Breast epithelium (tissue), 4 donors: ENCODE data around the gene RRM2. TPM values are rescaled to one million over a fixed set of nuclear protein-coding genes. Genes with fewer than 3 reads are reported as not detected.
"Not testable (repeated sequence)": the region's sequence is repeated elsewhere in the genome, so short reads cannot be mapped to it uniquely, and the experiment has no call there.

Source experiments
- DNase-seq, 2 donors: peaks; one replicate each; pipeline ENCODE4 v3.0.0-alpha.2; 2019; ENCODE audit warnings: low spot score in 2 of 2
- H3K27ac ChIP-seq, 2 donors: fragments of 200-600 bp; sonication (generic) in 1 of 2; one replicate each; pipeline ENCODE4 v1.5.1; 2016 to 2019; ENCODE audit warnings: mild to moderate bottlenecking in 1 of 2
- H3K27me3 ChIP-seq, 2 donors: fragments of 200-600 bp; sonication (generic) in 1 of 2; one replicate each; pipeline versions ENCODE4 v1.5.1 to v1.6.0; 2017 to 2019; ENCODE audit warnings: control low read depth in 1 of 2, mild to moderate bottlenecking in 1 of 2
- H3K36me3 ChIP-seq: fragments of 200-600 bp; one replicate; pipeline ENCODE4 v1.5.1; 2019
- H3K4me1 ChIP-seq, 2 donors: fragments of 200-600 bp; sonication (generic); one replicate each; pipeline ENCODE4 v1.5.1; 2016 to 2019; ENCODE audit warnings: control low read depth in 1 of 2
- H3K4me3 ChIP-seq, 3 donors: fragments of 200-600 bp; sonication (generic); 1 replicate in 2 of 3; 2 replicates in 1 of 3; pipeline ENCODE4 v1.5.1; 2016 to 2019; ENCODE audit warnings: mild to moderate bottlenecking in 3 of 3, moderate library complexity in 2 of 3
- H3K9me3 ChIP-seq, 2 donors: fragments of 200-600 bp; sonication (generic) in 1 of 2; one replicate each; pipeline ENCODE4 v1.5.1; 2016 to 2019; ENCODE audit warnings: control low read depth in 1 of 2
- CTCF ChIP-seq, 3 donors: fragments of 450-650 bp; IDR thresholded peaks; one replicate each; pipeline ENCODE4 v1.5.1; 2016 to 2017; ENCODE audit warnings: antibody characterized with exemption in 3 of 3, mild to moderate bottlenecking in 3 of 3, moderate library complexity in 3 of 3
- POLR2A ChIP-seq: fragments of 450-650 bp; IDR thresholded peaks from one replicate; pipeline ENCODE4 v1.6.1; 2016; ENCODE audit warnings: antibody characterized with exemption, mild to moderate bottlenecking, moderate library complexity
- POLR2AphosphoS5 ChIP-seq, 3 donors: sonication (generic); formaldehyde crosslinking; IDR thresholded peaks; one replicate each; pipeline ENCODE4 v1.6.1; 2017; ENCODE audit warnings: antibody characterized with exemption in 3 of 3
- intact Hi-C: fragments of 100-400 bp; cut with DNase I; formaldehyde crosslinking; loops from one replicate; pipeline ENCODE4 v1.15.1; 2023; ENCODE audit warnings: low total_unique reads
- total RNA-seq, 3 donors: library from RNA; depleted of rRNA; stranded (reverse); fragments of >200 nt; gene quantifications; one replicate each; pipeline ENCODE4 v1.1.0, GENCODE V29; 2016

RRM2 gene
- total RNA-seq, 3 donors from 2014 or later, result 0.98 to 2.6 (median 1.6) TPM

DNA sequence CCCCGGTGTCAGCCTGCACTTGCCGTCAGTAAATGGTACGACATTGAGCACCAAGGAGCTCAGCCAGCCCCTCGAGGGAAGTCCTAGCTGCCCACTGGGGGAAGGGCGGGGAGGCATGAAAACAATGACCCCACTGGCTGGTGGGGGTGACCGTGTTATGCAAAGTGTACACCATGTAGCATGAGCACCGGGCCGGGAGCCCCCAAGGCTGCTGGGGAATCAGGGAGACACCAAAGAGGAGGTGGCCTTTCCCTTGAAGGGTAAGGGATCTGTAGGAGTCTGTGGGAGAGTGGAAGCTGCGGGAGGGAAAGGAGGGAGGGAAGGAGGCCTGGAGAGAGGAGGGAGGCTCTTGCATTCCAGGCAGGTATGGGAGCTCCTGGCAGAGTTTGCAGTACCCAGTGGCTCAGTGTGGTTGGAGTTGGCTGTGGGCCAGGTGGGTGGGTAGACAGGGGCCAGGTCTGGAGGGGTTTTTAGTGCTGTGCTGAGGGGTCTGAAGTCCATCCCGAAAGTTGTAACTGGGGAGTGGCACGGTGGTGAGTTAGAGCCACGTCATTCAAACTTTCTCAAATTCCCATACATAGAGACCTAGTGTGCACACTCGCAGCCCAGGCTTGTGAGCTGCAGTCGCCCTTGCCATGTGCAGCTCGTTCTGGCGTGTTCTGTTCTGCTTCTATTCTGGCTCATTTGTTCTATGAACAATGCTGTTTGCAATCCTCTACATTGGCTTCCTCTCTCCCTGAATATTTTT, 22.4 kb downstream of the RRM2 start:
- H3K4me1 ChIP-seq, result no peaks in the 10 kb centered on the region
- H3K27ac ChIP-seq, result no peak overlapping the region
- H3K27me3 ChIP-seq, result no peaks in the 10 kb centered on the region
- no peak overlapping the region for H3K4me3 ChIP-seq
- intact Hi-C loops, result no loop called here
- H3K9me3 ChIP-seq, result no peaks in the 10 kb centered on the region
- H3K36me3 ChIP-seq, result no peaks in the 10 kb centered on the region
- no peak for TF ChIP-seq CTCF (IDR thresholded peaks at IDR 0.05)
- no peak for TF ChIP-seq POLR2AphosphoS5 (IDR thresholded peaks at IDR 0.05)
- TF ChIP-seq POLR2A, result no peak
- DNase-seq, result no peak

DNA sequence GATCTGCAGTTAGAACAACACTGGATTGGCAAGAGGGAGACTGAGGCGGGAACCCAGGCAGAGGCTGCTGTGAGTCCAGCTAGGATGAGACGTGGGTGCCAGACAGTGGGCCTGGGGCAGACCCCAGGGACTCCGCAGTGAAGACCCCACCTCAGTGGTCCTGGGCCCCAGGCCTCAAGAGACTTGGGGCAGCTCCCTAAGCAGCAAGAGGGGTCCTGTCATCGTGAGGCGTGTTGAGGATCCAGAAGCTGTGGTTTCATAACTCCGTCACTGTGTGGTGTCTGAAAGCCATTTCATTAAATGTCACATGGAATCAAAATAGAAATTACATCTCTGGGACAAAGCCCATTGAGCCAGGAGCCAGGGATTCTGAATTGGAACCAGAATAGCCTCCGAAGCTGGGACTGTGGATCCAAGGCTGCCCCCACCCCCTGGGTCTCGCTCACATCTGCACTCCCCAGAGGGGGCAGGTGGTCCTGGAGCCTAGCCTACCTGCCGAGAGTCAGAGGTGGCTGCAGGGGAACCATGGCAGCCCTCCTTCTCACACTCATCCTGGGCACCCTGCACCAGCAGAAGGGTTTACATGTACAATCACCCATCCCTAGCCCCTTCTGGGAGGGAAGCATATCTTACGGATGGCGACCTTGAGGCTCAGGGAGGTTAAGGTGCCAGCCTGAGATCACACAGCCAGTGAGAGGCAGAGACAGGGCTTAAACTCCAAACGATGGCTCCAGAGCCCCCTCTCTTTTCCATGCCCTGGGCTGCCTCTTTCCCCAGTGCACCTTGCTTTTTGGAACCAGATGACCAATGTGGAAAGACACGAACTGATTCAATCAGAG, 23.2 kb downstream of the RRM2 start:
- H3K27me3 ChIP-seq, result no peaks in the 10 kb centered on the region
- H3K27ac ChIP-seq, result no peak overlapping the region
- H3K4me1 ChIP-seq, result no peaks in the 10 kb centered on the region
- DNase-seq, result no peak
- H3K9me3 ChIP-seq, result no peaks in the 10 kb centered on the region
- no peak for TF ChIP-seq POLR2A
- TF ChIP-seq CTCF (IDR thresholded peaks at IDR 0.05), result no peak
- TF ChIP-seq POLR2AphosphoS5 (IDR thresholded peaks at IDR 0.05), result no peak
- H3K4me3 ChIP-seq, result no peak overlapping the region
- no peaks in the 10 kb centered on the region for H3K36me3 ChIP-seq
- intact Hi-C loops, result no loop called here

DNA sequence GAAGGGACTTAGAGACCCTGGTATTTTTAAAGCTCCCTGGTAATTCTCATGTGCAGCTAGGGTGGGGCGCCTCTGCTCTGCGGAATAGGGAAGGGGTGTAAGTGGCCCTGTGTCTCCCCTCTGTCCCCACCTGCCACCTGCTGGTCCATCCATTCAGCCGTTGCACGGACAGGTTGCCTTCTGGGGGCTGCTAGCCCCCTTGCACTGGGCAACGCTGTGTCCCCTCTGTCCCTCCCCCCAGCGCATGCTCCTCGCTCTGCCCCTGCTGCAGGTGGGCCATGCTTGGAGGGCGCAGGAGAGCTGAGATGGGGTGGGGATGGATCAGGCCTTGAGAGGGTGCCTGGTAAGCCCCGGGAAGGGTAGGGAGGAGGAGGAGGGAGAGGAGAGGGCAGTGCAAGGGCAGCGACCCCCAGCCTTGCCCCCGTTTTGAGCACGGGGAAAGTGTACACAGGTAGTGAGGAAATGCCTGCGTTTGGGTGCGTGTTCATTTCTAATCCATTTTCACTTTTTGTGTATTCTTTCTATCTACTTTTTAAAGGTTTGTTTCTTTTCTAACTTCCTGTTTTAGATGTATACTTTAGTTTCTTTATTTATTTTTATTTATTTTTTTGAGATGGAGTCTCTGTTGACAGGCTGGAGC, 23.9 kb downstream of the RRM2 start:
- no peak for DNase-seq
- no peak overlapping the region for H3K4me3 ChIP-seq
- no peaks in the 10 kb centered on the region for H3K36me3 ChIP-seq
- H3K27ac ChIP-seq, result no peak overlapping the region
- no peaks in the 10 kb centered on the region for H3K9me3 ChIP-seq
- TF ChIP-seq POLR2A (no peak), CTCF (IDR thresholded peaks at IDR 0.05) (no peak), POLR2AphosphoS5 (IDR thresholded peaks at IDR 0.05) (no peak)
- H3K4me1 ChIP-seq, result no peaks in the 10 kb centered on the region
- no peaks in the 10 kb centered on the region for H3K27me3 ChIP-seq
- intact Hi-C loops, result no loop called here

DNA sequence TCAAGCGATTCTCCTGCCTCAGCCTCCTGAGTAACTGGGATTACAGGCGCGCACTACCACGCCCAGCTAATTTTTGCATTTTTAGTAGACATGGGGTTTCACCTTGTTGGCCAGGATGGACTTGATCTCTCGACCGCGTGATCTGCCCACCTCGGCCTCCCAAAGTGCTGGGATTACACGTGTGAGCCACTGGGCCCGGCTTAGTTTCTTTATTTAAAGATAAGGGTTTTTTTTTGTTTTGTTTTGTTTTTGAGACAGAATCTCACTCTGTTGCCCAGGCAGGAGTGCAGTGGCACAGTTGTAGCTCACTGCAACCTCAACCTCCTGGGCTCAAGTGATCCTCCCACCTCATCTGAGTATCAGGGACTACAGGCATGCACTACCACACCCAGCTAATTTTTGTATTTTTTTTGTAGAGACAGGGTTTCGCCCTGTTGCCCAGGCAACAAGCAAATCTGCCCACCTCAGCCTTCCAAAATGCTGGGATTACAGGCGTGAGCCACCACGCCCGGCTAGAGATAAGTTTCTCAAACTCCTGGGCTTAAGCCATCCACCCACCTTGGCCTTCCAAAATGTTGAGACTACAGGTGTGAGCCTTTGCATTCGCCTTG, 24.6 kb downstream of the RRM2 start:
- H3K27me3 ChIP-seq, intact Hi-C loops, H3K4me1 ChIP-seq, H3K4me3 ChIP-seq, DNase-seq, H3K36me3 ChIP-seq, H3K27ac ChIP-seq, H3K9me3 ChIP-seq: not testable (repeated sequence)

GRCh38 chr2:10148268-10148667, 25.7 kb downstream of the RRM2 start:
- H3K27ac ChIP-seq, result no peak overlapping the region
- no peaks in the 10 kb centered on the region for H3K4me1 ChIP-seq
- no peaks in the 10 kb centered on the region for H3K9me3 ChIP-seq
- no peaks in the 10 kb centered on the region for H3K36me3 ChIP-seq
- H3K27me3 ChIP-seq, result no peaks in the 10 kb centered on the region
- no peak for DNase-seq
- TF ChIP-seq CTCF (IDR thresholded peaks at IDR 0.05), result no peak
- no peak for TF ChIP-seq POLR2A
- no peak for TF ChIP-seq POLR2AphosphoS5 (IDR thresholded peaks at IDR 0.05)
- no peak overlapping the region for H3K4me3 ChIP-seq
- intact Hi-C loops, result no loop called here
